ENCODE results near the gene NRXN3.
A peak's percentile ranks its signal among the peaks of the same experiment; 100 is the strongest.

Gene NRXN3

DNA sequence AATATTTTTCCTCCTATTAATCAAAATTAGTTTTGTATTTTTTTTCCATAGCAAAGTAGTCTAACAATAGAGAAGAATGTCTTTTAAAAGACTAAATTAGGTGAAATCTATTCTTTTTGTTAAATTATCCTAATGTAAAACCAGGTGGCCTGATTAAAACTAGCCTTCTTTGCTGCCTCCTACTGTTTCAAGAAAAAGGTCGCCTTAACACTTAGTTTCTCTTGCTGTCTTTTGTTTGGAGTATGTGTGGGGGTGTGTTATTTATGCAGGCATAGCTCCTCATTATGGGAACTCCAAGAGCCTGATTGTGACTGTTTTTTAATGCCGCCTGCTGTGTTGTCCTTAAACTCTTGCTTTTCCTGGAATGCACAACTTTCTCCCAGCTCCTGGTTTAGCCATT lies 1185.9 kb downstream of the NRXN3 start:
- CTCF ChIA-PET, result no interaction called here
- POLR2A ChIA-PET, result no interaction called here
- H3K9me3 ChIP-seq (ENCODE audit: control insufficient read depth, insufficient read depth, low read depth, low read length), result no peaks in the 10 kb centered on the region
- no peak overlapping the region for H3K4me3 ChIP-seq (ENCODE audit: low read depth, low read length)
- H3K27ac ChIP-seq (ENCODE audit: extremely low read depth, low read depth, low read length), result no peak overlapping the region
- H3K36me3 ChIP-seq (ENCODE audit: control insufficient read depth in 2 of 2, insufficient read depth in 1 of 2, low read length in 2 of 2), result no peaks in the 10 kb centered on the region; a peak in 1 of 3 replicates
- no peak for TF ChIP-seq ZNF626 (tag by site-specific recombination; IDR thresholded peaks at IDR 0.05)
- TF ChIP-seq ZFHX2 (tag by site-specific recombination; conservative IDR thresholded peaks at IDR 0.05), result 0 out of 2 replicates have a peak, but pooled peaks have one; percentile 21
- peak; percentile 14; the same call in 1 of the 2 replicates for TF ChIP-seq ZNF654 (tag by site-specific recombination; IDR thresholded peaks at IDR 0.05; ENCODE audit: low read depth)
- TF ChIP-seq ZFP69B (tag by site-specific recombination; IDR thresholded peaks at IDR 0.05), result no peak
- no peak for TF ChIP-seq ZNF701 (tag by site-specific recombination; IDR thresholded peaks at IDR 0.05)
- no peak for TF ChIP-seq ZNF514 (tag by site-specific recombination; IDR thresholded peaks at IDR 0.05)
- H3K4me1 ChIP-seq (ENCODE audit: control insufficient read depth, insufficient read depth, low read length), result peaks cover 21% of the 10 kb centered on the region

DNA sequence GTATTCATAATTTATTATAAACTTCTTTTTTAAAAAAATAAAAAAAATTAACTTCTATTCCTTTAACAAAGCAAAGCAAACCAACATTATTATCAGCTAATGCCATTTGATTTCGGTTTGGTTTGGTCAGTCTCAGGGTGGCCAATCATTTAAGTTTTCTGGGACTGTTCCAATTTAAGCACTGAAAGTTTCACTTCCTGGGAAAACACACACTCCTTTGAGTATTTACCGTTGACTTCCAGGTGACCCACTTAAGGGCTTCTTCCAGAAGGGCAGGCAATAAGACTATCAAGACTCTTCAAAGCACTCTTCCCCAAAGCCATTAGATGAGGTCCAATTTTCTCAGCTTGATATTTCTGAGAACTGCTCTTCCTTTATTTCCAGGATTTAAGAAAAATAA lies 1187.1 kb downstream of the NRXN3 start:
- Histone ChIP-seq H3K4me3 (ENCODE audit: low read depth, low read length) (no peak overlapping the region), H3K9me3 (ENCODE audit: control insufficient read depth, insufficient read depth, low read depth, low read length) (no peaks in the 10 kb centered on the region), H3K36me3 (ENCODE audit: control insufficient read depth in 2 of 2, insufficient read depth in 1 of 2, low read length in 2 of 2) (no peaks in the 10 kb centered on the region; a peak in 1 of 3 replicates), H3K4me1 (ENCODE audit: control insufficient read depth, insufficient read depth, low read length) (peaks cover 21% of the 10 kb centered on the region), H3K27ac (ENCODE audit: extremely low read depth, low read depth, low read length) (no peak overlapping the region)
- ChIA-PET CTCF (no interaction called here), POLR2A (no interaction called here)
- TF ChIP-seq ZNF394 (tag by site-specific recombination; IDR thresholded peaks at IDR 0.05; ENCODE audit: borderline replicate concordance) (no peak), ZNF433 (tag by site-specific recombination; IDR thresholded peaks at IDR 0.05; ENCODE audit: low read depth) (no peak), ZBTB17 (tag by site-specific recombination; IDR thresholded peaks at IDR 0.05) (no peak), SP7 (tag by site-specific recombination; IDR thresholded peaks at IDR 0.05) (no peak), ZNF324 (tag by site-specific recombination; IDR thresholded peaks at IDR 0.05) (no peak), ZNF404 (tag by site-specific recombination; IDR thresholded peaks at IDR 0.05) (no peak), ZNF24 (tag by site-specific recombination; IDR thresholded peaks at IDR 0.05) (no peak), ZNF843 (tag by site-specific recombination; IDR thresholded peaks at IDR 0.05) (no peak), ZNF146 (tag by site-specific recombination; IDR thresholded peaks at IDR 0.05) (no peak), KLF10 (tag by site-specific recombination; IDR thresholded peaks at IDR 0.05) (no peak), ZNF529 (tag by site-specific recombination; IDR thresholded peaks at IDR 0.05; ENCODE audit: insufficient replicate concordance) (no peak)
- TF ChIP-seq, protein P1, sequence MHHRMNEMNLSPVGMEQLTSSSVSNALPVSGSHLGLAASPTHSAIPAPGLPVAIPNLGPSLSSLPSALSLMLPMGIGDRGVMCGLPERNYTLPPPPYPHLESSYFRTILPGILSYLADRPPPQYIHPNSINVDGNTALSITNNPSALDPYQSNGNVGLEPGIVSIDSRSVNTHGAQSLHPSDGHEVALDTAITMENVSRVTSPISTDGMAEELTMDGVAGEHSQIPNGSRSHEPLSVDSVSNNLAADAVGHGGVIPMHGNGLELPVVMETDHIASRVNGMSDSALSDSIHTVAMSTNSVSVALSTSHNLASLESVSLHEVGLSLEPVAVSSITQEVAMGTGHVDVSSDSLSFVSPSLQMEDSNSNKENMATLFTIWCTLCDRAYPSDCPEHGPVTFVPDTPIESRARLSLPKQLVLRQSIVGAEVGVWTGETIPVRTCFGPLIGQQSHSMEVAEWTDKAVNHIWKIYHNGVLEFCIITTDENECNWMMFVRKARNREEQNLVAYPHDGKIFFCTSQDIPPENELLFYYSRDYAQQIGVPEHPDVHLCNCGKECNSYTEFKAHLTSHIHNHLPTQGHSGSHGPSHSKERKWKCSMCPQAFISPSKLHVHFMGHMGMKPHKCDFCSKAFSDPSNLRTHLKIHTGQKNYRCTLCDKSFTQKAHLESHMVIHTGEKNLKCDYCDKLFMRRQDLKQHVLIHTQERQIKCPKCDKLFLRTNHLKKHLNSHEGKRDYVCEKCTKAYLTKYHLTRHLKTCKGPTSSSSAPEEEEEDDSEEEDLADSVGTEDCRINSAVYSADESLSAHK (tag by site-specific recombination; IDR thresholded peaks at IDR 0.05), result no peak
- TF ChIP-seq, protein P2, sequence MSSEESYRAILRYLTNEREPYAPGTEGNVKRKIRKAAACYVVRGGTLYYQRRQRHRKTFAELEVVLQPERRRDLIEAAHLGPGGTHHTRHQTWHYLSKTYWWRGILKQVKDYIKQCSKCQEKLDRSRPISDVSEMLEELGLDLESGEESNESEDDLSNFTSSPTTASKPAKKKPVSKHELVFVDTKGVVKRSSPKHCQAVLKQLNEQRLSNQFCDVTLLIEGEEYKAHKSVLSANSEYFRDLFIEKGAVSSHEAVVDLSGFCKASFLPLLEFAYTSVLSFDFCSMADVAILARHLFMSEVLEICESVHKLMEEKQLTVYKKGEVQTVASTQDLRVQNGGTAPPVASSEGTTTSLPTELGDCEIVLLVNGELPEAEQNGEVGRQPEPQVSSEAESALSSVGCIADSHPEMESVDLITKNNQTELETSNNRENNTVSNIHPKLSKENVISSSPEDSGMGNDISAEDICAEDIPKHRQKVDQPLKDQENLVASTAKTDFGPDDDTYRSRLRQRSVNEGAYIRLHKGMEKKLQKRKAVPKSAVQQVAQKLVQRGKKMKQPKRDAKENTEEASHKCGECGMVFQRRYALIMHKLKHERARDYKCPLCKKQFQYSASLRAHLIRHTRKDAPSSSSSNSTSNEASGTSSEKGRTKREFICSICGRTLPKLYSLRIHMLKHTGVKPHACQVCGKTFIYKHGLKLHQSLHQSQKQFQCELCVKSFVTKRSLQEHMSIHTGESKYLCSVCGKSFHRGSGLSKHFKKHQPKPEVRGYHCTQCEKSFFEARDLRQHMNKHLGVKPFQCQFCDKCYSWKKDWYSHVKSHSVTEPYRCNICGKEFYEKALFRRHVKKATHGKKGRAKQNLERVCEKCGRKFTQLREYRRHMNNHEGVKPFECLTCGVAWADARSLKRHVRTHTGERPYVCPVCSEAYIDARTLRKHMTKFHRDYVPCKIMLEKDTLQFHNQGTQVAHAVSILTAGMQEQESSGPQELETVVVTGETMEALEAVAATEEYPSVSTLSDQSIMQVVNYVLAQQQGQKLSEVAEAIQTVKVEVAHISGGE (tag by site-specific recombination; conservative IDR thresholded peaks at IDR 0.05; ENCODE audit: low read depth), result no peak
